Hepatocyte (in vitro differentiated cells): ENCODE data around the gene SETX. TPM values are rescaled to one million over a fixed set of nuclear protein-coding genes. Genes with fewer than 3 reads are reported as not detected.

Source experiments
- DNase-seq: peaks from one replicate; pipeline ENCODE4 v3.0.0-alpha.2; 2016; ENCODE audit warnings: low spot score
- H2AFZ ChIP-seq: fragments of 200-600 bp; sonication (generic); 2 replicates; pipeline ENCODE4 v1.6.0; 2016; ENCODE audit warnings: antibody characterized with exemption, mild to moderate bottlenecking
- H3K27ac ChIP-seq: fragments of 200-600 bp; sonication (generic); 2 replicates; pipeline ENCODE4 v1.5.1; 2016; ENCODE audit warnings: mild to moderate bottlenecking
- H3K27me3 ChIP-seq: fragments of 200-600 bp; sonication (generic); 2 replicates; pipeline ENCODE4 v1.6.1; 2016
- H3K36me3 ChIP-seq: fragments of 200-600 bp; sonication (generic); replicated peaks from 2 replicates; pipeline ENCODE4 v1.5.1; 2016; ENCODE audit warnings: low read depth; ENCODE audit not compliant: insufficient read depth
- H3K4me1 ChIP-seq: fragments of 200-600 bp; sonication (generic); 2 replicates; pipeline ENCODE4 v1.5.1; 2016; ENCODE audit warnings: mild to moderate bottlenecking, moderate library complexity; ENCODE audit not compliant: insufficient read depth
- H3K4me2 ChIP-seq: fragments of 200-600 bp; sonication (generic); 2 replicates; pipeline ENCODE4 v1.6.0; 2016
- H3K4me3 ChIP-seq: fragments of 200-600 bp; sonication (generic); 2 replicates; pipeline ENCODE4 v1.5.1; 2016; ENCODE audit warnings: mild to moderate bottlenecking
- H3K79me2 ChIP-seq: fragments of 200-600 bp; sonication (generic); 2 replicates; pipeline ENCODE4 v1.6.0; 2017; ENCODE audit warnings: mild to moderate bottlenecking
- H3K9me2 ChIP-seq: fragments of 200-600 bp; sonication (generic); replicated peaks from 2 replicates; pipeline ENCODE4 v1.6.0; 2017; ENCODE audit warnings: mild to moderate bottlenecking; ENCODE audit not compliant: insufficient read depth
- H3K9me3 ChIP-seq: fragments of 200-600 bp; sonication (generic); 2 replicates; pipeline ENCODE4 v1.5.1; 2016; ENCODE audit warnings: low read depth, mild to moderate bottlenecking
- H4K20me1 ChIP-seq: fragments of 200-600 bp; sonication (generic); 2 replicates; pipeline ENCODE4 v1.6.0; 2016; ENCODE audit warnings: mild to moderate bottlenecking; ENCODE audit not compliant: insufficient read depth, poor library complexity, severe bottlenecking
- EZH2 ChIP-seq: fragments of 200-600 bp; sonication (generic); IDR thresholded peaks from 2 replicates; pipeline ENCODE4 v1.6.1; 2016; ENCODE audit warnings: antibody characterized with exemption, mild to moderate bottlenecking, borderline replicate concordance
- EZH2phosphoT487 ChIP-seq: fragments of 200-600 bp; sonication (generic); IDR thresholded peaks from one replicate; pipeline ENCODE4 v1.6.1; 2018; ENCODE audit warnings: antibody characterized with exemption, mild to moderate bottlenecking, low read depth, moderate library complexity; ENCODE audit not compliant: unreplicated experiment, severe bottlenecking
- WGBS: methylation state at CpG from one replicate; pipeline ENCODE4 v1.1.6; 2016; ENCODE audit warnings: low lambda C conversion rate; ENCODE audit errors: missing lambda C conversion rate; 5-methylcytosine and 5-hydroxymethylcytosine counted together
- polyA plus RNA-seq: library from polyadenylated mRNA; unstranded; fragments of >200 nt; fragmentation: Nextera tagmentation; extraction: Ambion mirVana; gene quantifications from 2 replicates; pipeline ENCODE4 v1.2.1, GENCODE V29; 2016
- total RNA-seq: library from RNA; depleted of rRNA; stranded (reverse); fragments of >200 nt; gene quantifications from 2 replicates; pipeline ENCODE4 v1.2.3, GENCODE V29; 2014
- TF ChIP-seq, protein P1 (sequence below): fragments of 200-600 bp; sonication (generic); IDR thresholded peaks from 2 replicates; pipeline ENCODE4 v1.5.1; 2016; ENCODE audit warnings: antibody characterized with exemption, mild to moderate bottlenecking; ENCODE audit not compliant: poor library complexity

The SETX gene
- total and polyA plus RNA-seq, 2 experiments from 2014 or later, result 12.0 to 61.0 TPM

DNA sequence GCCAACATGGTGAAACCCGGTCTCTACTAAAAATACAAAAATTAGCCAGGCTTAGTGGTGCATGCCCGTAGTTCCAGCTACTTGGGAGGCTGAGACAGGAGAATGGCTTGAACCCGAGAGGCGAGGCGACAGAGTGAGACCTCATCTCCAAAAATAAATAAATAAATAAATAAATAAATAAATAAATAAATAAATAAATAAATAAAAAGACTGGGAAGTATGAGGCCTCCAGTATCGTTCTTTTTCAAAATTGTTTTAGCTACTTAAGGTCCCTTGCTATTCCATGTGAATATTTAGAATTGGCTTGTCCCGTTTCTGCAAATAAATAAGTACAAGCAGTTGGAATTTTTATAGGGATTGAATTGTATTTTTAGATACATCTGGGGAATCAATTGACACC lies 3.0 kb upstream of the SETX start:
- H3K36me3 ChIP-seq, result no peaks in the 10 kb centered on the region
- H3K4me1 ChIP-seq, result peaks cover 11% of the 10 kb centered on the region
- H3K27me3 ChIP-seq, result no peaks in the 10 kb centered on the region
- no peak overlapping the region for H3K4me2 ChIP-seq
- H3K9me2 ChIP-seq, result no peaks in the 10 kb centered on the region
- H4K20me1 ChIP-seq, result peaks cover 12% of the 10 kb centered on the region
- H3K9me3 ChIP-seq, result no peaks in the 10 kb centered on the region
- H2AFZ ChIP-seq, result no peak overlapping the region
- no peak overlapping the region for H3K4me3 ChIP-seq
- TF ChIP-seq EZH2phosphoT487, result no peak
- TF ChIP-seq, protein P1, sequence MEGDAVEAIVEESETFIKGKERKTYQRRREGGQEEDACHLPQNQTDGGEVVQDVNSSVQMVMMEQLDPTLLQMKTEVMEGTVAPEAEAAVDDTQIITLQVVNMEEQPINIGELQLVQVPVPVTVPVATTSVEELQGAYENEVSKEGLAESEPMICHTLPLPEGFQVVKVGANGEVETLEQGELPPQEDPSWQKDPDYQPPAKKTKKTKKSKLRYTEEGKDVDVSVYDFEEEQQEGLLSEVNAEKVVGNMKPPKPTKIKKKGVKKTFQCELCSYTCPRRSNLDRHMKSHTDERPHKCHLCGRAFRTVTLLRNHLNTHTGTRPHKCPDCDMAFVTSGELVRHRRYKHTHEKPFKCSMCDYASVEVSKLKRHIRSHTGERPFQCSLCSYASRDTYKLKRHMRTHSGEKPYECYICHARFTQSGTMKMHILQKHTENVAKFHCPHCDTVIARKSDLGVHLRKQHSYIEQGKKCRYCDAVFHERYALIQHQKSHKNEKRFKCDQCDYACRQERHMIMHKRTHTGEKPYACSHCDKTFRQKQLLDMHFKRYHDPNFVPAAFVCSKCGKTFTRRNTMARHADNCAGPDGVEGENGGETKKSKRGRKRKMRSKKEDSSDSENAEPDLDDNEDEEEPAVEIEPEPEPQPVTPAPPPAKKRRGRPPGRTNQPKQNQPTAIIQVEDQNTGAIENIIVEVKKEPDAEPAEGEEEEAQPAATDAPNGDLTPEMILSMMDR, result no peak
- TF ChIP-seq EZH2, result no peak
- H3K27ac ChIP-seq, result no peak overlapping the region
- DNase-seq, result no peak
- peaks cover 19% of the 10 kb centered on the region for H3K79me2 ChIP-seq
- 95% methylated on average over 7 of the region's 7 CpGs for WGBS

DNA sequence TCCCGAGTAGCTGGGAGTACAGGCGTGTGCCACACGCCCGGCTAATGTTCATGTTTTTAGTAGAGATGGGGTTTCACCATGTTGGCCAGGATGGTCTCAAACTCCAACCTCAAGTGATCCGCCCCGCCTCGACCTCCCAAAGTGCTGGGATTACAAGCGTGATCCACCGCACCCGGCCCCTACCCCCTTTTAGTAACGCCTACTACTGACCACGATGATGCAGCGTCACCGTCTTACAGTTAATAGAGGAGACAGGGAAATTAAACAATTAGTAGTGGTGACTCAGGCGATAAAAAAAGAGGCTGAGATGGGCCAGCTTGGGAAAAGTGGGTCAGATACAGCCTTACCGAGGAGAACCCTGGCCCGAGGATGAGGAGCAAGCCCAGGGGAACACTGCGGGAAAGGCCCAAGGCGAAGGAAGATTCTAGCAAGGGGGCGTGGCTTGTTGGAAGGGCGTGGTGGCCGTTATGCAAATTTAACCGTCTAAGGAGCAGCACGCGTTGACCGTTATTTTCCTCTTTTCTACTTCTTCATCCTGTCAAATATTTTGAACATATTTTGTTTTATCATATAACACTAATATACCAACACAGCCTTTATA lies 1.6 kb upstream of the SETX start:
- H3K27me3 ChIP-seq, result no peaks in the 10 kb centered on the region
- H3K4me2 ChIP-seq, result no peak overlapping the region
- no peaks in the 10 kb centered on the region for H3K9me2 ChIP-seq
- peaks cover 32% of the 10 kb centered on the region for H3K79me2 ChIP-seq
- peaks cover 13% of the 10 kb centered on the region for H4K20me1 ChIP-seq
- H2AFZ ChIP-seq, result no peak overlapping the region
- 95% methylated on average over 26 of the region's 26 CpGs for WGBS
- H3K36me3 ChIP-seq, result no peaks in the 10 kb centered on the region
- DNase-seq, result no peak
- H3K9me3 ChIP-seq, result no peaks in the 10 kb centered on the region
- TF ChIP-seq, protein P1, result no peak
- no peak for TF ChIP-seq EZH2phosphoT487
- no peak for TF ChIP-seq EZH2
- H3K4me3 ChIP-seq, result no peak overlapping the region
- H3K27ac ChIP-seq, result no peak overlapping the region
- peaks cover 19% of the 10 kb centered on the region for H3K4me1 ChIP-seq

DNA sequence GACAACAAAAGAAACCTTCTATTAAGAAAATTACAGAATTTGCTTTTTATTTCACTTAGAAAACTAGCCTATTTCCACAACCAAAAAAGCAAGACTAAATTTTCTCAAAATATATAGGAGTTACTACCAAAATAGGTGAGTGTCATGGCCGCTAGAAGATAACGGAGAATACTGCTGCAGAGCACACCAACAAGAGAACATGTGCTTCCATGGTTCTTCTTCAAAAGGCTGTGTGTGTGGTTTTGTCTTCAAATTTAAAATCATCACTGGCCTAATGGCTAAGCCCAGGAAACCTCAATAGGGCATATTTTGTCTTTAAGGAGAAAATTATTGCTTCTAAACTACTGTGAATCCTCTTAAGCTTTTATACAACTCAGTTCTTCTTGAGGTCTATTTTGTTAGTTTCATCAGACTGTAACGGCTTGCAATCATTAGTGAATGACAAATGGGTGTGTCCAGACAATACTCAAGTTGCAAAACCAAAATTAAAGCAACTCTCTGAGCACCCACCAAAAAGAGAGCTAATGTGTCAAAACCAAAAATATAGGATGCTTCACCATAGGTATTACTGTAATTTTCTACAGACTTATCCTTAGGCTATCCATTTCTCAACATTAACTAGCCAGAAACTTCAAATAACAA lies 3.3 kb downstream of the SETX start:
- Histone ChIP-seq H3K79me2 (peaks cover 52% of the 10 kb centered on the region), H4K20me1 (peaks cover 17% of the 10 kb centered on the region), H3K36me3 (no peaks in the 10 kb centered on the region), H3K4me1 (peaks cover 19% of the 10 kb centered on the region), H3K4me2 (peak overlapping the region; percentile 4), H3K9me3 (no peaks in the 10 kb centered on the region), H3K4me3 (no peak overlapping the region), H2AFZ (no peak overlapping the region), H3K27ac (no peak overlapping the region), H3K9me2 (no peaks in the 10 kb centered on the region), H3K27me3 (no peaks in the 10 kb centered on the region)
- 90% methylated on average over 3 of the region's 3 CpGs for WGBS
- no peak for DNase-seq
- TF ChIP-seq EZH2phosphoT487 (no peak), EZH2 (no peak)
- TF ChIP-seq, protein P1, result no peak
